GM21529 (cell line): ENCODE measurements around the gene CCL28.
"Not testable (repeated sequence)": the region's sequence is repeated elsewhere in the genome, so short reads cannot be mapped to it uniquely, and the experiment has no call there.

ENCODE experiments used
- ATAC-seq: cut with Tn5 transposase; IDR thresholded peaks from one replicate; pipeline ENCODE4 v1.9.1; 2021; ENCODE audit not compliant: unreplicated experiment

The CCL28 gene, protein sequence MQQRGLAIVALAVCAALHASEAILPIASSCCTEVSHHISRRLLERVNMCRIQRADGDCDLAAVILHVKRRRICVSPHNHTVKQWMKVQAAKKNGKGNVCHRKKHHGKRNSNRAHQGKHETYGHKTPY

DNA sequence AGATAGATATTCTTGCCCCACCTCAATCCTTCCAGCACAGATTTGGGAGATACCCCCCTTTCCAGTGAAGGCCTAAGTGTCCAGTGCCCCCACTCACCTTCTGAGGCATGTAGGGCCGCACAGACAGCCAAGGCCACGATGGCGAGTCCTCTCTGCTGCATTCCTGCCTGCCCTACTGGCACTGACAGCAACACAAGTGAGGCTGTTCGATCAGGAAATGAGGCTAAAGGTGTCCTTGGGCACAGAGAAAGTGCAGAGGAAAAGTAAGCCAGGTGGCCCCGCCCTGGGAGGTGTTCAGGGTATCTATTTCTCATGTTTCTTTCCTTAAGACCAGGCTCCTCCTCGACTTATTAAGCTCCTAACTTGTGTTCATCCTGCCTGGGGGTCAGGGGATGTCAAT, at the start of gene CCL28:
Gene CCL28, minus strand, starts transcription at position 236 of the 400 bp plus-strand sequence. Its CDS starts 75 bp downstream, at position 161.
- ATAC-seq = no peak

DNA sequence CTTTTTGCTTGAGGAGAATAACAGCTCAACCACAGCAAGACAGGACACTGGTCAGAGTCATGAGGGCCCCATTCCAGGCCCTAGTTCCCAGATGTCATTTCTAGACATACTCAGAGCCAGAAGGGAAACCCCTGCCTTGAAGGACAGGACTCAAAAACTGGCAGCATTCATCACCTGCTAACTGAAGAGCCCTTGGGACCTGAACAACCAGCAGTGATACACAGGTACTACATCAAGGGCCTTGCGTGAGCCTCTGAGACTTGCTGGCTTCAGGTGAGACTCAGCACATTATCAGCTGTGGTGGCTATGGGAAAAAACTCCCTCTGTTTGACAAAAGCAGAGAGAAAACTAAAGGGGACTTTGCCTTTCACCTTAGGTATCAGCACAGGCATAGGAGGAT, 48.9 kb upstream of the CCL28 start:
- no peak for ATAC-seq

GRCh38 chr5:43456556-43456955, 44.4 kb upstream of the CCL28 start:
- no peak for ATAC-seq

GRCh38 chr5:43441575-43441974, 29.4 kb upstream of the CCL28 start:
- ATAC-seq = not testable (repeated sequence)

GRCh38 chr5:43437062-43437660, 25.0 kb upstream of the CCL28 start:
- ATAC-seq = no peak

GRCh38 chr5:43433382-43433781, 21.2 kb upstream of the CCL28 start:
- ATAC-seq = no peak

- no peak for ATAC-seq
Measured at GRCh38 chr5:43432486-43433375, 20.5 kb upstream of the CCL28 start.

GRCh38 chr5:43429706-43430105, 17.5 kb upstream of the CCL28 start:
- no peak for ATAC-seq

GRCh38 chr5:43429016-43429415, 16.8 kb upstream of the CCL28 start:
- no peak for ATAC-seq

- ATAC-seq = no peak
Measured at GRCh38 chr5:43427306-43427705, 15.1 kb upstream of the CCL28 start.

DNA sequence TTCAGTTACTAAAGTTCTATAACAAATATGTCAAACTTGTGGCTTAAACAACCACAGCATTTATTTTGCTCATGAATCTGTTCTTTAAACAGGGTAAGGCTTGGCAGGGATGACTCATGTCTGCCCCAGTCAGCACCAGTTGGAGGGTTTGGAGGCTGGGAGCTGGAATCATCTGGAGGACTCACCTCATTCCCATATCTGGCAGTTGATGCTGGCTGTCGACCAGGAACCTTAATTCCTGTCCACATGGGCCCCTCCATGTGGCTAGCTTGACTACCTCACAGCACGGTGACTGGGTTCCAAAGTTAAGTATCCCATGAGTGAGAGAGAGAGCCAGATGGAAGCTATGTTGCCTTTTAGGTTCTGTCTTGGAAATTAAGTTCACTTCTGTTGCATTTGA, 13.8 kb upstream of the CCL28 start:
- no peak for ATAC-seq

DNA sequence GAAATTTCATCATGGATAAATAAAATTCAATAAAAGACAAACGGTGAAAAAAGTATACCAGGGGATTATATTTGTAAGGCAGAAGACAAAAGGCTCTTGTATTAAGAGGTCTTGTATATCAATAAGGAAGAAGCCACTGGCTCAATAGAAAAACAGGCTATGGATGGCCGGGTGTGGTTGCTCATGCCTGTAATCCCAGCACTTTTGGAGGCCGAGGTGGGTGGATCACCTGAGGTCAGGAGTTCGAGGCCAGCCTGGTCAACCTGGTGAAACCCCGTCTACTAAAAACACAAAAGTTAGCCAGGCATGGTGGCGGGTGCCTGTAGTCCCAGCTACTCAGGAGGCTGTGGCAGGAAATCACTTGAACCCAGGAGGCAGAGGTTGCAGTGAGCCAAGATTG, 10.9 kb upstream of the CCL28 start:
- not testable (repeated sequence) for ATAC-seq

GRCh38 chr5:43422143-43422542, 10.0 kb upstream of the CCL28 start:
- ATAC-seq = no peak

DNA sequence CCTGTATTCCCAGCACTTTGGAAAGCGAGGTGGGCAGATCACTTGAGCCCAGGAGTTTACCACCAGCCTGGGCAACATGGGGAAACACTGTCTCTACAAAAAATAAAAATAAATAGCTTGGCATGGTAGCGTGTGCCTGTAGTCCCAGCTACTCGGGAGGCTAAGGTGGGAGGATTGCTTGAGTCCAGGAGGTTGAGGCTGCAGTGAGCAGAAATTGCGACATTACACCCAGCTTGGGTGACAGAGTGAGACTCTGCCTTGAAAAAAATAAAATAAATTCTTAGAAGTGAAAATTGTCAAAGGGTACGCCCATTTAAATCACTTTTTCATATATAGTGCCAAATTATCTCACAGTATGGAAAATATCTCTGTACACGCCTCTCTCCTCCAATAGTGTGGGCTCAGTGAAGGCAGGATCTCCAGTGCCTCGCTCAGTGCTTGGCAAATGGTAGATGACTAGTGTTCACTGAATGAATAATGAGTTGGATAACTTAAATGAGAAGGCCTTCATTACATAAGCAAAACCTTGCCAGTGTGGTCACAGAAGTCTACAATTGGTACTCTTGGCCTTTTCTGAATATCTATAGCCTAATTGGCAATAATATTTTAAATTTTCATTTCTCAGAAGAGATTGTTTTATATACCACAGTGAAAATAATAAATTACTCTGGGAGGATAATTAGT, 9.4 kb upstream of the CCL28 start:
- no peak for ATAC-seq

- no peak for ATAC-seq
Measured at GRCh38 chr5:43420241-43420640, 8.1 kb upstream of the CCL28 start.

DNA sequence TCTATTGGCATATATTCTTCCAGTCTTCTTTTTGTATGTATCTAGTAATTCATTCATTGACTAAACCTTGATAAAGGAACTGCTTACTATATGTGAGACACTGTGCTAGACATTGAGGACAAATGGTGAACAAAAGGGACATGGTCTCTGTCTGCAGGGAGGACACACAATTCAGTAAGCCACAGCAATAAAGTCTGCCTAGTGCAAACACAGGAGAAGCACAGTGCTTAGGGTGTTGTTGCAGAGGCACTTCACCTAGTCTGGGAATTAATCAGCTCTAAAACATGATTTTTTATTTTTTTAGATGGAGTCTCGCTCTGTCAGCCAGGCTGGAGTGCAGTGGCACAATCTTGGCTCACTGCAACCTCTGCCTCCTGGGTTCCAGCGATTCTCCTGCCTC, 6.4 kb upstream of the CCL28 start:
- no peak for ATAC-seq

DNA sequence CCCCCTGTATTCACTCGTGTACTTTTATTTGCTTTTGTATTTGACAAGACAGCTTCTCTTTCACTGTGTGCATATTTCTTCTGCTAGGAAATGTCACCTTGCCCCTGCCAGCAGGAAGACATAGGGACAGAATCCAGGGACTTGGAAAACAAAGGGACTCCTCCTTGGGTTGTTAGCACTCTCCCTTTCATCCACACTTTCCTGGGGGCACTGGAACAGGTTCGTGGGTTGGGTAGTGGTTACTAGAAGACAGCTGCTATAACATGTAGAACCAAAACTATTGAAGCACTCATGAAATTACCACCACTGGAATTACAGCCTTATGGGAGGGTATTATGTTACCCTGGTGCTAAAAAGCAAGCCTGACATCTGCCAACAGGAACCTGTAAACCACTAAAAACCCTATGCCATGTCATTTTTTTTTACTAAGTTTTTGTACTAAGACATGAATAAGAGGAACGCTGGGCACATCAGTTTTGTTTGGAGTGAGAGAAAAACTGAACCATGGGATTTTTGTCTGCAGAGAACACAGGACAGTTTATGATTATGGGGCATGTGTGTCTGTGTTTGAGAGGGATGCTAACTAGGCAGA, 4.7 kb upstream of the CCL28 start:
- ATAC-seq = no peak

GRCh38 chr5:43415935-43416802, 4.0 kb upstream of the CCL28 start:
- ATAC-seq = no peak

- no peak for ATAC-seq
Measured at GRCh38 chr5:43413966-43414365, 1.8 kb upstream of the CCL28 start.

DNA sequence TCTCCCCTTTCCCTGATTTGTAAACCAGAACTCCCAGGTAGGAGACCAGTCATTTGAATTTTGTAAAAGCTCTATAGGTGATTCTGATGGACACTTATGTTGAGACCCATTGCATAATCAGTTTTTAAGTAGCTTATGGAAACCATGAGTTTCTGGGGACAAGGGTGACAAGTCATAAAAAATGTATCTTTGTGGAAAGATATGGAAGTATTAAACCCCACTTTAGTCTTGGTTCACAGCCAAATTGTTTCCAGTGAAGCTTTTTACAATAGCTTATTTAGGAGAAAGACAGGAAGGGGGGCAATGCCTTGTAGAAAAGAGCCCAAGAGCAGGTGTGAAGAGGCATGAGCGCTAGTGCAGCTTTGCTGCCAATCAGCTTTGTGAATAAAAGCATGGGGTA, 453 bp upstream of the CCL28 start:
- no peak for ATAC-seq
